Sigmoid colon (tissue), 7 donors: ENCODE data around the gene CBY2. TPM values are rescaled to one million over a fixed set of nuclear protein-coding genes. Genes with fewer than 3 reads are reported as not detected.
"Not testable (repeated sequence)": the region's sequence is repeated elsewhere in the genome, so short reads cannot be mapped to it uniquely, and the experiment has no call there.

ENCODE experiments used
- DNase-seq: peaks from one replicate; pipeline ENCODE4 v3.0.0-alpha.2; 2019
- H3K27ac ChIP-seq, 4 donors: fragments of 200-600 bp; sonication (generic); one replicate each; pipeline ENCODE4 v1.5.1; 2016 to 2019; ENCODE audit warnings: mild to moderate bottlenecking in 1 of 4
- H3K27me3 ChIP-seq, 3 donors: fragments of 200-600 bp; sonication (generic); one replicate each; pipeline ENCODE4 v1.5.1; 2019; ENCODE audit warnings: mild to moderate bottlenecking in 1 of 3
- H3K36me3 ChIP-seq, 4 donors: fragments of 200-600 bp; sonication (generic); one replicate each; pipeline ENCODE4 v1.5.1; 2016 to 2019
- H3K4me1 ChIP-seq, 4 donors: fragments of 200-600 bp; sonication (generic); one replicate each; pipeline ENCODE4 v1.5.1; 2017 to 2019
- H3K4me3 ChIP-seq, 4 donors: fragments of 200-600 bp; sonication (generic); one replicate each; pipeline ENCODE4 v1.5.1; 2017 to 2019; ENCODE audit warnings: mild to moderate bottlenecking in 2 of 4, moderate library complexity in 1 of 4
- H3K9me3 ChIP-seq, 4 donors: fragments of 200-600 bp in 3 of 4; sonication (generic) in 3 of 4; one replicate each; pipeline versions ENCODE4 v1.5.1 to v1.6.1; 2013 to 2019
- EP300 ChIP-seq, 4 donors: sonication (generic); formaldehyde crosslinking; IDR thresholded peaks; one replicate each; pipeline ENCODE4 v1.6.1; 2017; ENCODE audit warnings: antibody characterized with exemption in 4 of 4
- POLR2A ChIP-seq, 2 donors: fragments of 450-650 bp; IDR thresholded peaks; one replicate each; pipeline ENCODE4 v1.6.1; 2016; ENCODE audit warnings: antibody characterized with exemption in 2 of 2, mild to moderate bottlenecking in 2 of 2, moderate library complexity in 2 of 2
- POLR2AphosphoS5 ChIP-seq, 4 donors: sonication (generic); formaldehyde crosslinking; IDR thresholded peaks; one replicate each; pipeline ENCODE4 v1.6.1; 2017; ENCODE audit warnings: antibody characterized with exemption in 4 of 4
- WGBS, 2 donors: extraction: QIAGEN DNeasy Blood & Tissue Kit; methylation state at CpG; one replicate each; pipeline ENCODE4 v1.1.7; 2013; 5-methylcytosine and 5-hydroxymethylcytosine counted together
- intact Hi-C: fragments of 100-400 bp; cut with DNase I; formaldehyde crosslinking; loops from one replicate; pipeline ENCODE4 v1.15.1; 2023
- polyA plus RNA-seq, 3 donors: library from polyadenylated mRNA; stranded (reverse); fragments of 200-250 nt; gene quantifications; one replicate each; pipeline ENCODE4 v1.2.3, GENCODE V29; 2013
- total RNA-seq, 4 donors: library from RNA; depleted of rRNA; stranded (reverse); fragments of >200 nt; gene quantifications; one replicate each; pipeline ENCODE4 v1.1.0, GENCODE V29; 2016
- TF ChIP-seq, protein P1 (sequence below), 4 experiments: fragments of 450-650 bp in 3 of 4; fragments of 200-600 bp in 1 of 4; IDR thresholded peaks; one replicate each; pipeline ENCODE4 v1.5.1; 2016 to 2019; ENCODE audit warnings: antibody characterized with exemption in 4 of 4, mild to moderate bottlenecking in 3 of 4, moderate library complexity in 2 of 4
- donor health status: healthy with polysubstance abuse.
- donor health status: Bipolar disorder and iron deficiency.
- donor health status: healthy.

Gene CBY2
- total and polyA plus RNA-seq, 7 donors = not detected

DNA sequence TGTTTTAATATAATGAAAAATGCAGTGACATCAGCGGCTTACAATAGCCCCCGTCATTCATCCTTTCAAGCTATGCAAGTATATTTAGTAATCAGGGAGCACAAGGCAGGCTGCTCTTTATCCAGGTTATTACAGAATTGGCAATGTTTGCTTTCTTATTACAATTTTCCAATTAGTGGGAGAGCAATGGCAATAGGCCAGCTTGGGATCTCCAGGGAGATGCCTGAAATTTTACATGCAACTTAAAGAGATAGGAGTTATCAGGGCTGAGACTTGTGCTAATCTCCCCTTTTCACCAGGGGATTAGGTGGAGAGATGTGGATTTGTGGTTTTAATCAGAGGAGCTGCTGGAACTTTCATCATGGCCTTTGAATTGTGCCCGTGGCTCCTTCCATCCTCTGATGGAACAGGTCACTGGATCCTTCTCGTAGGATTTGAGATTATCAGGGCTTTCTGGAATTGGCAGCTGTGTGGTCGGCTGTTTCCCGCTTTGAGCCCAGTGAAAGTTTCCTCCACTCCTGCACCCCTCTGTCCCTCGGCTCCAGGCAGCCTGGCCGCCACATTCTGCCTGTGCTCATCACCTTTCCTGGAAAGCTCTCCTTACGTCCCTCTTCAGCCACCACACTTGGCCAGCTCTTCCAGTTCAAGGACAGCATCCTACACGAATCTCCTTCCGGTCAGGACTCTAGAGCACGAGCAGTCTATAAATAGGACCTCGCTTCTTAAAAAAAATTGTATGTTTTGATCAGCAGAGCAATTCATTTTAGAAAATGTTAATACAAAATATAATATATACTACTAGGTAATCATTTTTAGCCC is 47.0 kb downstream of the CBY2 start:
- Histone ChIP-seq H3K27ac (no peak overlapping the region), H3K9me3 (no peaks in the 10 kb centered on the region), H3K36me3 (no peaks in the 10 kb centered on the region), H3K27me3 (no peaks in the 10 kb centered on the region), H3K4me1 (no peaks in the 10 kb centered on the region), H3K4me3 (no peak overlapping the region)
- intact Hi-C loops = no loop called here
- TF ChIP-seq POLR2AphosphoS5 (IDR thresholded peaks at IDR 0.05) (no peak), POLR2A (IDR thresholded peaks at IDR 0.05) (no peak), EP300 (IDR thresholded peaks at IDR 0.05) (no peak)
- TF ChIP-seq, protein P1, sequence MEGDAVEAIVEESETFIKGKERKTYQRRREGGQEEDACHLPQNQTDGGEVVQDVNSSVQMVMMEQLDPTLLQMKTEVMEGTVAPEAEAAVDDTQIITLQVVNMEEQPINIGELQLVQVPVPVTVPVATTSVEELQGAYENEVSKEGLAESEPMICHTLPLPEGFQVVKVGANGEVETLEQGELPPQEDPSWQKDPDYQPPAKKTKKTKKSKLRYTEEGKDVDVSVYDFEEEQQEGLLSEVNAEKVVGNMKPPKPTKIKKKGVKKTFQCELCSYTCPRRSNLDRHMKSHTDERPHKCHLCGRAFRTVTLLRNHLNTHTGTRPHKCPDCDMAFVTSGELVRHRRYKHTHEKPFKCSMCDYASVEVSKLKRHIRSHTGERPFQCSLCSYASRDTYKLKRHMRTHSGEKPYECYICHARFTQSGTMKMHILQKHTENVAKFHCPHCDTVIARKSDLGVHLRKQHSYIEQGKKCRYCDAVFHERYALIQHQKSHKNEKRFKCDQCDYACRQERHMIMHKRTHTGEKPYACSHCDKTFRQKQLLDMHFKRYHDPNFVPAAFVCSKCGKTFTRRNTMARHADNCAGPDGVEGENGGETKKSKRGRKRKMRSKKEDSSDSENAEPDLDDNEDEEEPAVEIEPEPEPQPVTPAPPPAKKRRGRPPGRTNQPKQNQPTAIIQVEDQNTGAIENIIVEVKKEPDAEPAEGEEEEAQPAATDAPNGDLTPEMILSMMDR (IDR thresholded peaks at IDR 0.05) = no peak
- WGBS, 2 donors = 73 to 79% methylated on average over 13 of the region's 13 CpGs
- no peak for DNase-seq

DNA sequence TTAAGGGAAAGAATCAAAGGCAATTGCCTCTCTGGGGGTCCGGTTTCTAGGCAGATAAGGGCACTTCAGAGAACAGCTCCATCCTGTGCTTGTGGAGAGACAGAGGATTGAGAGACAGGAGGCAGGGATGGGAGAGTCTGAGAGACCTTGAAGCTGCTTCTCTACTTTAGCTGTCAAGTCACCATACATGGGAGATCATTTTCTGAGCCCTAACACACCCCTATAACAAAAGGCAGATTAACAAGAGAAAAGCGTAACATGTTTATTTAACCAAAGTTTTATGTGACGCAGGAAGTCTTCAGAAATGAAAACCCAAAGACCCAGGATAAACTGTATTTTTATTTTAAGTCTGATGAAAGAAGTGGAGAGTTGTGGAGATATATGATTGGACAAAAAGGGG is 48.4 kb downstream of the CBY2 start:
- no peaks in the 10 kb centered on the region for H3K27me3 ChIP-seq
- TF ChIP-seq, protein P1 (IDR thresholded peaks at IDR 0.05) = no peak
- TF ChIP-seq POLR2AphosphoS5 (IDR thresholded peaks at IDR 0.05) = no peak
- H3K4me1 ChIP-seq = no peaks in the 10 kb centered on the region
- H3K36me3 ChIP-seq = no peaks in the 10 kb centered on the region
- DNase-seq = no peak
- intact Hi-C loops = no loop called here
- H3K9me3 ChIP-seq = no peaks in the 10 kb centered on the region
- 72 to 84% methylated on average over 3 of the region's 3 CpGs for WGBS, 2 donors
- H3K27ac ChIP-seq = no peak overlapping the region
- no peak overlapping the region for H3K4me3 ChIP-seq

DNA sequence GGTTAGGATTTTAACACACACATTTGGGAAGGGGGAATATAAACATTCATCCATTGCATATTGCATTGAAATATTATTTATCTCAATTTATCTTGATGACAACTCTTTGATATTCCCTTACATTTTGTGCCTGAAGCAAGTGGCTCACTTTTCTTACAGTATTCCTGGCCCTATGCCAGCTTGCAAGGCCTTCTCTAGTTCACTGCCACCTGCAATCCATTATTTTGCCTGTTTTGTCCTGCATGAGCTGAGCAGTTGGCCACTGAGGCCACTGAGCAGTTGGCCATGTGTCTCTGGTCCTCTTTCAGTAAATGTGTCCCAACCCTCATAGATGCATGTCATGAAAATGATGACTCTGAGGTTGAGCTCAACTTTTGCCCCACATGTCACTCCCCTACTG is 49.8 kb downstream of the CBY2 start:
- intact Hi-C loops = no loop called here
- Histone ChIP-seq H3K27ac (no peak overlapping the region), H3K36me3 (no peaks in the 10 kb centered on the region), H3K27me3 (no peaks in the 10 kb centered on the region), H3K9me3 (no peaks in the 10 kb centered on the region), H3K4me3 (no peak overlapping the region), H3K4me1 (no peaks in the 10 kb centered on the region)
- DNase-seq = no peak
- no peak for TF ChIP-seq EP300 (IDR thresholded peaks at IDR 0.05)
- TF ChIP-seq POLR2A (IDR thresholded peaks at IDR 0.05) = no peak
- TF ChIP-seq, protein P1 (IDR thresholded peaks at IDR 0.05) = no peak
- TF ChIP-seq POLR2AphosphoS5 (IDR thresholded peaks at IDR 0.05) = no peak

DNA sequence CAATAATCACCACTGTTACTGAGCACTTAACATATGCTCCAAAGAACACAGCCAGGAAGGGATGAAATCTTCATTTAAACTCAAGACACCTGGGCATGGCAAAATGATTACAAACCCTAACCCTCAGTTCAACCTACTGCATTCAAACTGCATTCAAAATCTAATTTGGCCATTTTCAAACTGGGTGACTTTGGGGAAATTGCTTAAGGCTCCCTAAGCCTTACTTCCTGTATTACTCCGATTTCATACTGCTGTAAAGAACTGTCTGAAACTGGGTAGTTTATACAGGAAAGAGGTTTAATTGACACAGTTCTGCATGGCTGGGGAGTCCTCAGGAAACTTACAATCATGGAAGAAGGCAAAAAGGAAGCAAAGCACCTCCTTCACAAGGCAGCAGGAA is 50.4 kb downstream of the CBY2 start:
- WGBS, 2 donors = 82 to 85% methylated on average over 1 of the region's 1 CpG
- Histone ChIP-seq H3K4me3 (no peak overlapping the region), H3K9me3 (peaks cover 0 to under 1% (median under 1%) of the 10 kb centered on the region in 4 donors), H3K4me1 (no peaks in the 10 kb centered on the region), H3K27ac (no peak overlapping the region), H3K36me3 (no peaks in the 10 kb centered on the region), H3K27me3 (no peaks in the 10 kb centered on the region)
- TF ChIP-seq, protein P1 (IDR thresholded peaks at IDR 0.05) = no peak
- TF ChIP-seq POLR2AphosphoS5 (IDR thresholded peaks at IDR 0.05) (no peak), EP300 (IDR thresholded peaks at IDR 0.05) (no peak)
- intact Hi-C loops = no loop called here
- no peak for DNase-seq

DNA sequence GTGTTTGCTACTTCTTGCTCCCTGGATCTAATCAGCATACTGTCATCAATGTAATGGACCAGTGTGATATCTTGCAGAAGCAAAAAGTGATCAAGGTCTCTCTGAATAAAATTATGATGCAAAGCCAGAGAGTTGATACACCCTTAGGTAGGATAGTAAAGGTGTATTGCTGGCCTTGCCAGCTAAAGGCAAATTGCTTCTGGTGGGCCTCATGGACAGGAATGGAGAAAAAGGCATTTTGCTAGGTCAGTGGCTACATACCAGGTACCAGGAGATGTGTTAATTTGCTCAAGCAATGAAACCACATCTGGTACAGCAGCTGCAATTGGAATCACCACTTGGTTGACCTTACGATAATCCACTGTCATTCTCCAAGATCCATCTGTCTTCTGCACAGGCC is 54.4 kb downstream of the CBY2 start:
- not testable (repeated sequence) for DNase-seq

DNA sequence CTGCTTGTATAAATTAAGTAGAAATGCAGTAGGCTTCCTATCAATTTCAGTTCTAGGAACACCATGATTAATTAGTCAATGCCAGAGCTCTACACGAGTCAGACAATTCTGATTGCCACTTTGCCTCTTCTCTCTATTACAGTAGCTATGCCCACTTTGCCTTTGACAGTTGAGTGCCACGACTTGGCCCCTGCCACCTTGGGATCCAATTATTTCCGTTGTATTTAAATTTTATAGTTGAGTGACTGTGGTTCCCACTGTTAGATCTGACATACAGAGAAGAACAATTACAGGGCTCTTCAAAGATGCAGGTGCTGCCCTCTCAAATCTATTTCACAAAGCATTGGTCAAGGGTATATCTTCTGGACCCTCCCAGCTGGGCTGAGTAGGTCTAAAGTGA is 55.5 kb downstream of the CBY2 start:
- DNase-seq, H3K36me3 ChIP-seq, intact Hi-C loops, H3K4me1 ChIP-seq, H3K27ac ChIP-seq, H3K27me3 ChIP-seq, H3K4me3 ChIP-seq, H3K9me3 ChIP-seq: not testable (repeated sequence)
- 70 to 74% methylated on average over 3 of the region's 3 CpGs for WGBS, 2 donors

More for the DNA sequence above, 54.4 kb downstream of the CBY2 start:
- H3K9me3 ChIP-seq, intact Hi-C loops, H3K4me1 ChIP-seq, H3K27me3 ChIP-seq, H3K36me3 ChIP-seq, H3K27ac ChIP-seq, H3K4me3 ChIP-seq: not testable (repeated sequence)
- WGBS, 2 donors = 95 to 100% methylated on average over 1 of the region's 1 CpG
